SK-N-SH (cell line): ENCODE results near the gene PRR11.

Source experiments
- CTCF ChIP-seq: fragments of 200-600 bp; sonication (generic); IDR thresholded peaks from 2 replicates; pipeline ENCODE4 v1.6.1; 2017; ENCODE audit warnings: antibody characterized with exemption, mild to moderate bottlenecking, moderate library complexity
- EZH2phosphoT487 ChIP-seq: fragments of 200-600 bp; sonication (generic); IDR thresholded peaks from 2 replicates; pipeline ENCODE4 v1.6.1; 2017; ENCODE audit warnings: low read depth, mixed run types, mild to moderate bottlenecking, antibody characterized with exemption, moderate library complexity, borderline replicate concordance
- MAX ChIP-seq: IDR thresholded peaks from 2 replicates; pipeline ENCODE4 v1.4.0; 2012; ENCODE audit warnings: low read depth
- RAD21 ChIP-seq: IDR thresholded peaks from 2 replicates; pipeline ENCODE4 v1.6.1; 2012; ENCODE audit warnings: mild to moderate bottlenecking, low read length
- REST ChIP-seq: IDR thresholded peaks from 2 replicates; pipeline ENCODE4 v1.6.1; 2012; ENCODE audit warnings: mild to moderate bottlenecking, low read depth, low read length, moderate library complexity
- TAF1 ChIP-seq: IDR thresholded peaks from 2 replicates; pipeline ENCODE4 v1.6.1; 2012; ENCODE audit warnings: low read depth, mild to moderate bottlenecking, low read length, moderate library complexity, borderline replicate concordance
- TEAD4 ChIP-seq: IDR thresholded peaks from 2 replicates; pipeline ENCODE4 v1.4.0; 2012; ENCODE audit warnings: mild to moderate bottlenecking, borderline replicate concordance; ENCODE audit not compliant: insufficient read depth

GRCh38 chr17:59161477-59161876 lies 5.9 kb downstream of the PRR11 start:
- TF ChIP-seq CTCF: no peak
- TF ChIP-seq EZH2phosphoT487: no peak
- TF ChIP-seq TEAD4: no peak
- TF ChIP-seq MAX: no peak
- TF ChIP-seq TAF1: no peak
- no peak for TF ChIP-seq RAD21
- no peak for TF ChIP-seq REST
